GM18867 (cell line): ENCODE results near the gene RALGAPA2.

Experiments
- ATAC-seq: cut with Tn5 transposase; IDR thresholded peaks from one replicate; pipeline ENCODE4 v1.9.1; 2021; ENCODE audit warnings: mild to moderate bottlenecking, moderate library complexity; ENCODE audit not compliant: unreplicated experiment

The RALGAPA2 gene

GRCh38 chr20:20712474-20713243 is at the start of gene RALGAPA2:
Gene RALGAPA2 (minus strand): TSS chr20:20712644. CDS start chr20:20712480, 164 bp downstream.
- ATAC-seq: peak; percentile 95

DNA sequence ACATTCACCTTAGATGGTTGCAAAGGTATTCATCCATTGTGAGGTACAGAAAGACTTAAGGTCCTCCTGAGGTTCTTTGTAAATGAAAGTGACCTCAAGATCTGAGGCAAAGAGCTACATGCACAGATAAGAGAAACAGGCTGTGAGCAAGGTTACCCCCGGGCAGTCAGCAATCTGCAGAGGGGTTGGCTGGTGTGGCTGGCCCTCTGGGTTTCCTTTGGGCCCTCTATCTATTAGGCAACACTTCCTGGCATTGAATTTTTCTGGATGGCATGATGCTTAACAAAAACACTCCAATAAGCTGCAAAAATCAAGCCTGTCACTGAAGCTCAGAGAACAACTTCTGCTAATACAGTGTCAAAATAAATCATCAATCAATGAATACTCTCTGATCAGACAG is 48.9 kb upstream of the RALGAPA2 start:
- no peak for ATAC-seq

- ATAC-seq: no peak
Measured at GRCh38 chr20:20759132-20759531, 46.7 kb upstream of the RALGAPA2 start.

DNA sequence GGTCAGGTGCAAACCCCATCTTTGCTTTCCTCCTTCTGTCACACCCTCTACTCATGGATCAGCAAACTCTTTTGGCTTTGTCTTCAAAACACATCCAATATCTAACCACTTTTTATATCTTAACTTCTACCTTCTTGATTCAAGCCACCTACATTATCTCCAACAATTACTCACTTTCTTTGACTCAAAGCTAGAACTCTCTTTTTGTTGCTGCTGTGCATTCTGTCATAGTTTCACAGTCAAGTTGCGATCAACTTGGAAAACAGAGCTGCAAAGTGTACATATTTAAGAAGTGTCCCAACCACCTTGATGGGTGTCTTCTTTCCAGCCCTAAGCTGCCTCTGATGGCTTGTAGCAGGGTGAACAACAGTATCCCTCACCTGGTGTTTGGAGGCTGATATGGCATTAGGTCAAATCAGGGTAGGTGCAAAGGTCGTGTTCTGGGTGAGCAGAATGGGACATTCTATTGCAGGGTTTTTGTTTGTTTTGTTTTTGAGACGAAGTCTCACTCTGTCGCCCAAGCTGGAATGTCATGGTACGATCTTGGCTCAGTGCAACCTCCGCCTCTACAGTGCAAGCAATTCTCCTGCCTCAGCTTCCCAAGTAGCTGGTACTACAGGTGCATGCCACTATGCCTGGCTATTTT is 43.4 kb upstream of the RALGAPA2 start:
- no peak for ATAC-seq

- no peak for ATAC-seq
Measured at GRCh38 chr20:20755231-20755630, 42.8 kb upstream of the RALGAPA2 start.

DNA sequence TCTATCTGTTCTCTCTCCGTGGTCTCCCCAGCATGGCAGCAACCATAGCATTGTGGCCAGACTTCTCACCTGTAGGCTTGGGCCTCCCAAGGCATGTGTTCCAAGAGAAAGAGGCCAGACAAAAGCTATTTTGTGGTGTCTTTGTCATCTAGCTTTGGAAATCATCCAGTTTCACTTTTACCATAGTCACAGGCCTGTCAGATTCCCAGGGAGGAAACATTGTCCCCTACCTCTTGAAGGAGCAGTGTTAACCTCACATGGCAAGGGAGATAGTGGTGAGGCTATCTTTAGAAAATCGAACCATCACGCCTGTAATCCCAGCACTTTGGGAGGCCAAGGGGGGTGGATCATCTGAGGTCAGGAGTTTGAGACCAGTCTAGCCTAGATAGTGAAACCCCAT is 42.3 kb upstream of the RALGAPA2 start:
- ATAC-seq: no peak

DNA sequence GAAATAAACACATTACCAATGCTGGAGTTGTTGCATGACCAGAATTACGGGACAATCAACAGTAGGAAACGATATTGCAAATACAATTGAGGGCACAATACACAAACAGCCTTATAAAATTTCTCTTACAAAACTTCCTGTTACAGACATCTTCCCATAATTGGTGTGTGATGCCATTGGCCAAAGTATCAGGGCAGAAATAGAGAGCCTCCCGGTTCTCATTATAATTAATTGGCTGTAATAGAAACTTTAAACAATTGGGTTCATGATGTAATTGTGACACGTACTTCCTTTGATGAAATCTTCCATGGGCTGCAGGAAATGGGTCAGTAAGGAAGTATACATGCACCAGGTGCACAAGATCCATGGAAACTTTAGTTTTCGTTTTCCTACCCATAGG is 40.3 kb upstream of the RALGAPA2 start:
- no peak for ATAC-seq

DNA sequence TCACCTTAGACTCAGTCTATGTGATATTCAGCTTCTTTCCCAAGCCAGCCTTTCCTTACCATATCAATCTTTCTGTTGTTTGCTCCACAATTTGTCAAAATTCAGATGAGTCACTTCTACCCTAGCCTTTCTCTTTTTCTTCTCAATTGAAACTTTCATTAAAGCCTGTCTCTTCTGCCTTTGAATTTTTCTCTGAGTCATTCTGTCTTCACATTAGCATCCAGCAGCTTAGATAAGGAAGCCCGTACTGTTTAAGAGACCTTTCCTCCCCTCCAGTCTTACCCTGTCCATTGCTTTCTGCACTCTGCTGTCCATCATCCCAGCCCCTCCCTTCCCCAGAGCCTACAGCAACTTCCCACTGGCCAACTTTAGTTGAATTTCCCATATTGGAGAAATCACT is 34.9 kb upstream of the RALGAPA2 start:
- ATAC-seq: no peak

- ATAC-seq: no peak
Measured at GRCh38 chr20:20744170-20744725, 31.8 kb upstream of the RALGAPA2 start.

DNA sequence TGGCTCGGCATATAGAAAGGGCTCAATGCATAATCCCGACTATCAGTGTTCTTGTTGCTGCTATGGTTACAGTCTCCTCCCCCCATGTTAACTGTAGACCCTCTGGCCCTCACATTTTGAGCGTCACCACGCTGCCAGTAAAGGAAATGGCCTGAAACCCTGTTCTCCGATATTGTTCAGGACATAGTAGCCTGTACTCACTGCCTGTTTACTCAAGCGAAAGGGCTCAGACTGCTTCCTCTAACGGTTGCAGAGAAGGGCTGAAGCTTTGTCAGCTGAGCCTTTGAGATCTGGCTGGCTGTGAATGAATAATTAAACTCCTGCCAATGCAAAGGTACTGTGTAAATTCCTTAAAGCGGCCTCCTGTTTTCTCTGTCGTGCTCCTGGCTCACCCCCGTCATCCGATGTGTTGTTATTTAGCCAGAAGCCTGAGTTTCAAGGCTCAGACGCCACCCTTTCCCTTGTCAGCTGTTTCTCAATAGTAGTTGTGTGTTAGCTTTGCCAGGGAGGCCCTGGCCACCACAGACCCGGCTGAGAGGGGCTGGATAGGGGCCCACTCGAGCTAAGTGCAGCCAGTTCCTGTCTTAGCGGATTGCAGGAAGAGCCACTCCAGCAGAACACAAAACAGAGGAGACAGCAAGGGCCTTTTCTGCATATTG is 31.2 kb upstream of the RALGAPA2 start:
- no peak for ATAC-seq

DNA sequence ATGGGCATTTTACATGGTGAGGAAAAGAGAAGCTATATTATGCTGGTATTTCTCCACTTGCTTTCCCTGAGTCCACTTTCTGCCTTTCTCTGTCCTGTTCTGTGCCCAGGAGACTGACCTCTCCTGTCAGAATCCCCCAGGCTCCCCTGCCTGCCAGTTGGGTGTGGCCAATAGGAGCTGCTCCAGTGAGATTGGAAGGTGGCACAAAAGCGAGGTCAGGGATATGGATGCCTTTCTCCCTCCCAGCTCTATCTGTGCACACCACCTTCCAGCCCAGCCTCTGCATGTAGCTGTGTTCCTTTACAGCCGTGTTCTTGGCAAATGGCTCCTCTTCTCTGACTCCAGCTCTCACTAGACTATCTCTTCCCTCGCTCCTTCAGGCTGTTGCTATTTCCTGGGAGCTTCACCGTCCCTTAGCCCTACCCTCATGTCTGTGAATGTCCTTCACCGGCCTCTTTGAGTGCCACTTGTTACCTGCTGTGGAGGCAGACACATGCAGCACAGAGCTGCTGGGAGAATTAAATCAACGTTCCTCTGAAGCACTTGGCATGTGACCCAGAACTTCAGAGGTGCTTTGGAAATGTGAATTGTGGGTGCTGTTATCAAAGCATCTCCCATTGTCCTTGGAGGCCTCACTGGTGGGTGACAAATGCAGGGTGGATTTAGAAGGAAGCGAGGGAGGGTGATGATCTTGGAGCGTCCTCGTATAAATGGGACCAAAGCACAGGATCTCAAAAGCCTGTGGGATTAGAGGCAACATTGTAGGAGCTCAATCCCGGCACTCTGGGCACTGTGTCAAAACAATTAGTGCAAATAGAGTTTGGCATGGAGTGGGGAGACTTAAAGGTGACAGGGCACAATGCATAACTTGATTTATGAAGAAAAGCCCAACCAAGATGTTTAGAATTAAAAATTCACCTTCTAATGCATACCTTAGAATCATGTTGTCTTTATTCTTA is 28.9 kb upstream of the RALGAPA2 start:
- no peak for ATAC-seq

DNA sequence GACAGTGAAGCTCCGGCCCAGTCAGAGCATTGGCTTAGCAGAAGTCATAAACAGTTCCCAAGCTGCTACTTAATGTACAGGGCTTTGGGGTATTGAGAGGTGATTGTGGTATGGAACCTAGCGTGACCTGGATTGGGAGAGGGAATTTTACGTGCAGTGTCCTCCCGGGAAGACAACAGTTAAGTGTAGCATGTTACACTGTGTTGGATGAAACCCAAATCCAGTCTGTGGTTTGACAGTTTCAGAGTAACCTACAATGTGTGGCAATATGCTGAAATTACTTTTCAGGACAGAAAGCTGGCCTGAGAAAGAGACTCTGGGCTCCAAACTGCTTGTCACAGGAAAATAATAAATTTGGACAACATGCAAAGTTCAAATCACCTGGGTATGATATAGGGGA is 28.1 kb upstream of the RALGAPA2 start:
- ATAC-seq: no peak

DNA sequence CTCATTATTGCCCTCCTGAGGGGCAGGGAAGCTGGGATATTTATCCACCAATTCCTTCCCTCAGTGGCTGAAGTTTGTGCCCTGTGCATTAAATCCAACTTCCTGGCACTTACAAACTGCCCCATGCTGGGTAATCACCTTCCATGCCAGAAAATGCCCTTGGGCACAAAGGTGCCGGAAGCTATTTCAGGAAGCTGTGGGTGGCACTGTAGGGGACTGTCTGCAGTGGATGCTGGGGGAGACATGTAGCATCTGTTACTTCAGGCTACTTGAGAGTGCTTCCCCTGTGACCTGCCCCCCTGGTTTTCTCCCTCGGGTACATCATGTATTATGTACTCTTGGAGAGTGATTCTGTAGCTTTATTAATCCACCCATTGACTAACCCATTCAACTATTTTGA is 24.7 kb upstream of the RALGAPA2 start:
- no peak for ATAC-seq

DNA sequence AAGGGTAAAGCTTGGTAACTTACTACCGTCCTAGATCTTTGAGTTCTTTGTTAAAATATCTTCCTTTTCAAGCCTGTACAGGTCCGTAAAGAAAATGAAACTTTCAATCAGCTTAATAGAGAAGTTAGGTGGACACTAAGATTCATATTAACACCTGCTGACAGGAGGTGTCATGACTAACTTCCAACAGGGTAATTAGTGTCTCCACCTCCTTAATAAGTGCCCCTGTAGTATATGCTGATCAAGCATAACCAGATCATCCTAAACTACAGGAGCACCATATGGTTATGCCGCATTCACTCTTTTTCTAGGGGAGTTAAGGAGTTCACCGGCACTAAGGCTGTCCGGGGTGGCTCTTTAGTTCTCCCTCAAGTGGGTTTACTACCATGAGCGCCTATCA is 23.9 kb upstream of the RALGAPA2 start:
- ATAC-seq: peak; percentile 53

DNA sequence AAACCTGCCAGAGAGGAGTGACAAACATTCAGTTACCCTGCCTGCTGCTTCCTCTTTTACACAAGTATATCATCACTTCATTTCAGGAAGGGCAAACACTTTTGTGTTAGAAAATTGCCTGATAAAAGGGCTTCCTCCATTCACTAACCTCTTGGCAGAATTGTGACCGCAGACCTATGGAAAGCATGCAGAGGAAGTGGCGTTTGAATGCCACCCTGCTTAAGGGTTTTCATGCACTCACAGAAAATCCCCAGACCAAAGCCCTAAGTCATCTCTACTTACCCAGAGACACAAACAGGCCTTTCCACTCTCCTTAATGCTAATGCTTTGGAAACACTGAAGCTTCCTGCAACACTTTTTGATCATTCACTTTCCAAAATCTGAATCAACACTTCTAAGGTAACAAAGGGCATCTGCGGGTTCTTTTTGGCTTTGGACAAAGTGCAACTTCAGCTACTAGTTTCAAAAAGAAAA is 22.1 kb upstream of the RALGAPA2 start:
- ATAC-seq: peak; percentile 46

- ATAC-seq: no peak
Measured at GRCh38 chr20:20733943-20734342, 21.5 kb upstream of the RALGAPA2 start.

DNA sequence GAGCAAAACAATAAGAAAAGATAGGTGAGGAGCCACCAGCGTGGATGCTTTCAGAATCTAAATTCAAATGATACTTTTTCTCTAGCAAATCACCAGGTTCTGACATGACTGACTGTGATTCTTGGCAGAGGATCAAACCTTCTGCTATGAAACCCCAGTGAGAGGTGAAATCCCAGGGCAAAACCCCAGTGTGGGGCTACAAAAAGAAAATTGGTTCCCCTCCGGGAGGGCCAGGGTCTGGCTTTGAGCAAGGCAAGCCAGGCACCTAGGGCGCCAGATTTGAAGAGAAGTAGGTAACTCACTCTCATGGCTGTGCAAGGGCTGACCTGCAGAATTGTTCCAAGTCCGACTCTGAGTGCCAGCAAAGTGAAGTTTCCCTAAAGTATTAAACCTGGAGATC is 20.2 kb upstream of the RALGAPA2 start:
- no peak for ATAC-seq

- ATAC-seq: no peak
Measured at GRCh38 chr20:20731945-20732296, 19.5 kb upstream of the RALGAPA2 start.

DNA sequence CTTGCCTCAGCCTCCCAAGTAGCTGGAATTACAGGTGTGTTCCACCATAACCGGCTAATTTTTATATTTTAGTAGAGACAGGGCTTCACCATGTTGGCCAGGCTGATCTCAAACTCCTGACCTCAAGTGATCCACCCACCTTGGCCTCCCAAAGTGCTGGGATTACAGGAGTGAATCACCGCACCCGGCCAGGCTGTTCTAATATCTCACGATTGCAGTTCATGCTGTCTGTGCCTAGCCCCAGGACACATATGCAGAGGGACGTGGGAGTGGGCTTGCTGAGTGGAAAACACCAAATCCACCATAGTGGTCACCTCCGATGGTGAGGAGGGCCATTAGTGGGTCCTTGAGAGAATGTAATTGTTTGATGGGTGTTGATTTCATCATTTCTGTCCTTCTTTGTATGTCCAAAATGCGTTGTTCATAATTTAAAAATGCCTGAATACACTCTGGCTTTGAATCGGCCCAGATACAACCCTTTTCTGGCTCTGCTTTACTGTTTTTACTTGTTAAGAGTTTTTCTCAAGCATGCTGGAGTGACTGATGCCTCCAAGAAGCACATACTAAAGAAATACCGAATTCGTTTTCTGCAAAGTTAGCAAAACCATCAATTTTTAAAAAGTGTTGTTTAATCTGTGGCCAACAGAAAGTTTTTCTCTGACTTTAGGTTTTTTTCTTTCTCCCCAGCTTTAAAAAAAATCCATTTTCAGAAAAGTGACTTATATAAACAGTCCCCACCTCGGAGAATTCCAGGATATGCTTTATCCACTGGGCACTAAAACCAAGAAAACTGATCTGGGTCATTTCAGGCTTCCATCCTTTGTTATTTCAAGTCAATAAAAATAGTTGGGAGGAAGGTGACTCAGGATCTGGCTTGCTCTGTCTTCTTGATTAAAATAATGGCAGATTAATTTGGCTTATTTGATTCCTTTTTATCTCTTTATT is 18.8 kb upstream of the RALGAPA2 start:
- ATAC-seq: no peak
